ENCODE measurements around the gene AP1S1. TPM values are rescaled to one million over a fixed set of nuclear protein-coding genes. Genes with fewer than 3 reads are reported as not detected.

The AP1S1 gene
- total and polyA plus RNA-seq, 2 of the 13 experiments (the other 11 are each of a cell fraction or from before 2014, with no cell fraction given): 57.5 to 68.1 TPM

- TF ChIP-seq, protein P1, sequence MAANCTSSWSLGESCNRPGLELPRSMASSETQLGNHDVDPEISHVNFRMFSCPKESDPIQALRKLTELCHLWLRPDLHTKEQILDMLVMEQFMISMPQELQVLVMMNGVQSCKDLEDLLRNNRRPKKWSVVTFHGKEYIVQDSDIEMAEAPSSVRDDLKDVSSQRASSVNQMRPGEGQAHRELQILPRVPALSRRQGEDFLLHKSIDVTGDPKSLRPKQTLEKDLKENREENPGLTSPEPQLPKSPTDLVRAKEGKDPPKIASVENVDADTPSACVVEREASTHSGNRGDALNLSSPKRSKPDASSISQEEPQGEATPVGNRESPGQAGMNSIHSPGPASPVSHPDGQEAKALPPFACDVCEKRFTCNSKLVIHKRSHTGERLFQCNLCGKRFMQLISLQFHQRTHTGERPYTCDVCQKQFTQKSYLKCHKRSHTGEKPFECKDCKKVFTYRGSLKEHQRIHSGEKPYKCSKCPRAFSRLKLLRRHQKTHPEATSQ (CRISPR knock-in tag; IDR thresholded peaks at IDR 0.05; ENCODE audit: borderline replicate concordance): no peak
- TF ChIP-seq ARNT (IDR thresholded peaks at IDR 0.05): no peak
- no peak for TF ChIP-seq RNF2 (conservative IDR thresholded peaks at IDR 0.05; ENCODE audit: low read depth)
- TF ChIP-seq, protein P2, sequence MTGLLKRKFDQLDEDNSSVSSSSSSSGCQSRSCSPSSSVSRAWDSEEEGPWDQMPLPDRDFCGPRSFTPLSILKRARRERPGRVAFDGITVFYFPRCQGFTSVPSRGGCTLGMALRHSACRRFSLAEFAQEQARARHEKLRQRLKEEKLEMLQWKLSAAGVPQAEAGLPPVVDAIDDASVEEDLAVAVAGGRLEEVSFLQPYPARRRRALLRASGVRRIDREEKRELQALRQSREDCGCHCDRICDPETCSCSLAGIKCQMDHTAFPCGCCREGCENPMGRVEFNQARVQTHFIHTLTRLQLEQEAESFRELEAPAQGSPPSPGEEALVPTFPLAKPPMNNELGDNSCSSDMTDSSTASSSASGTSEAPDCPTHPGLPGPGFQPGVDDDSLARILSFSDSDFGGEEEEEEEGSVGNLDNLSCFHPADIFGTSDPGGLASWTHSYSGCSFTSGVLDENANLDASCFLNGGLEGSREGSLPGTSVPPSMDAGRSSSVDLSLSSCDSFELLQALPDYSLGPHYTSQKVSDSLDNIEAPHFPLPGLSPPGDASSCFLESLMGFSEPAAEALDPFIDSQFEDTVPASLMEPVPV (CRISPR knock-in tag; IDR thresholded peaks at IDR 0.05): no peak
- TF ChIP-seq ZNF235 (CRISPR knock-in tag; IDR thresholded peaks at IDR 0.05; ENCODE audit: borderline replicate concordance): no peak
- 0 out of 2 replicates have a peak, but pooled peaks have one; percentile 19 for TF ChIP-seq CSRNP2 (CRISPR knock-in tag; conservative IDR thresholded peaks at IDR 0.05; ENCODE audit: low read depth)
- TF ChIP-seq ZNF841 (CRISPR knock-in tag; IDR thresholded peaks at IDR 0.05; ENCODE audit: borderline replicate concordance): no peak
- TF ChIP-seq AHR (CRISPR knock-in tag; IDR thresholded peaks at IDR 0.05): no peak
- no peak for TF ChIP-seq ZNF34 (CRISPR knock-in tag; IDR thresholded peaks at IDR 0.05; ENCODE audit: borderline replicate concordance)
- TF ChIP-seq, protein P3, sequence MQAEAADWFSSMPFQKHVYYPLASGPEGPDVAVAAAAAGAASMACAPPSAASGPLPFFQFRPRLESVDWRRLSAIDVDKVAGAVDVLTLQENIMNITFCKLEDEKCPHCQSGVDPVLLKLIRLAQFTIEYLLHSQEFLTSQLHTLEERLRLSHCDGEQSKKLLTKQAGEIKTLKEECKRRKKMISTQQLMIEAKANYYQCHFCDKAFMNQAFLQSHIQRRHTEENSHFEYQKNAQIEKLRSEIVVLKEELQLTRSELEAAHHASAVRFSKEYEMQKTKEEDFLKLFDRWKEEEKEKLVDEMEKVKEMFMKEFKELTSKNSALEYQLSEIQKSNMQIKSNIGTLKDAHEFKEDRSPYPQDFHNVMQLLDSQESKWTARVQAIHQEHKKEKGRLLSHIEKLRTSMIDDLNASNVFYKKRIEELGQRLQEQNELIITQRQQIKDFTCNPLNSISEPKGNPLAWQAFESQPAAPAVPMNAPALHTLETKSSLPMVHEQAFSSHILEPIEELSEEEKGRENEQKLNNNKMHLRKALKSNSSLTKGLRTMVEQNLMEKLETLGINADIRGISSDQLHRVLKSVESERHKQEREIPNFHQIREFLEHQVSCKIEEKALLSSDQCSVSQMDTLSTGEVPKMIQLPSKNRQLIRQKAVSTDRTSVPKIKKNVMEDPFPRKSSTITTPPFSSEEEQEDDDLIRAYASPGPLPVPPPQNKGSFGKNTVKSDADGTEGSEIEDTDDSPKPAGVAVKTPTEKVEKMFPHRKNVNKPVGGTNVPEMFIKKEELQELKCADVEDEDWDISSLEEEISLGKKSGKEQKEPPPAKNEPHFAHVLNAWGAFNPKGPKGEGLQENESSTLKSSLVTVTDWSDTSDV (CRISPR knock-in tag; IDR thresholded peaks at IDR 0.05): no peak
- TF ChIP-seq ZNF232 (CRISPR knock-in tag; IDR thresholded peaks at IDR 0.05; ENCODE audit: borderline replicate concordance): no peak
- TF ChIP-seq ZNF317 (CRISPR knock-in tag; IDR thresholded peaks at IDR 0.05): no peak
- TF ChIP-seq ERF (CRISPR knock-in tag; IDR thresholded peaks at IDR 0.05): no peak
- no peak for TF ChIP-seq SKIL (CRISPR knock-in tag; IDR thresholded peaks at IDR 0.05; ENCODE audit: borderline replicate concordance)
- TF ChIP-seq HHEX (CRISPR knock-in tag; IDR thresholded peaks at IDR 0.05): no peak
- no peak for TF ChIP-seq ZNF572 (CRISPR knock-in tag; IDR thresholded peaks at IDR 0.05)
- TF ChIP-seq TCF7L2 (IDR thresholded peaks at IDR 0.05; ENCODE audit: low read depth, low read length): no peak
- TF ChIP-seq TEAD2 (CRISPR knock-in tag; IDR thresholded peaks at IDR 0.05): no peak
- TF ChIP-seq THYN1 (CRISPR knock-in tag; IDR thresholded peaks at IDR 0.05; ENCODE audit: borderline replicate concordance, low read depth): no peak
- no peak for TF ChIP-seq FOXO1 (CRISPR knock-in tag; IDR thresholded peaks at IDR 0.05)
Measured at GRCh38 chr7:101127460-101128039, 26.7 kb upstream of the AP1S1 start (continued).

Data from HepG2 (cell line).